Mucosa of rectum (tissue), 2 donors: ENCODE data around the gene GET3.

Source experiments
- H3K27ac ChIP-seq, 2 donors: one replicate each; pipeline ENCODE4 v1.7.0; 2013; ENCODE audit warnings: inconsistent platforms in 2 of 2, low read depth in 2 of 2, low read length in 2 of 2
- H3K27me3 ChIP-seq, 2 donors: one replicate each; pipeline ENCODE4 v1.7.0; 2013; ENCODE audit warnings: low read length in 2 of 2; ENCODE audit not compliant: control insufficient read depth in 2 of 2, insufficient read depth in 2 of 2
- H3K36me3 ChIP-seq, 2 donors: one replicate each; pipeline ENCODE4 v1.7.0; 2013; ENCODE audit warnings: low read length in 2 of 2; ENCODE audit not compliant: control insufficient read depth in 2 of 2, insufficient read depth in 2 of 2
- H3K4me1 ChIP-seq, 2 donors: one replicate each; pipeline ENCODE4 v1.7.0; 2013; ENCODE audit warnings: low read length in 2 of 2, mild to moderate bottlenecking in 1 of 2; ENCODE audit not compliant: control insufficient read depth in 2 of 2, insufficient read depth in 2 of 2
- H3K4me3 ChIP-seq, 2 donors: one replicate each; pipeline ENCODE4 v1.7.0; 2013; ENCODE audit warnings: low read length in 2 of 2
- H3K9ac ChIP-seq, 2 donors: one replicate each; pipeline ENCODE4 v1.7.0; 2013; ENCODE audit warnings: low read length in 2 of 2, low read depth in 1 of 2, mild to moderate bottlenecking in 1 of 2
- H3K9me3 ChIP-seq, 2 donors: one replicate each; pipeline ENCODE4 v1.7.0; 2013; ENCODE audit warnings: low read length in 2 of 2; ENCODE audit not compliant: control insufficient read depth in 2 of 2
- donor health status: healthy.
- donor health status: Normal muscosa, but diverticular disease.

The GET3 gene

DNA sequence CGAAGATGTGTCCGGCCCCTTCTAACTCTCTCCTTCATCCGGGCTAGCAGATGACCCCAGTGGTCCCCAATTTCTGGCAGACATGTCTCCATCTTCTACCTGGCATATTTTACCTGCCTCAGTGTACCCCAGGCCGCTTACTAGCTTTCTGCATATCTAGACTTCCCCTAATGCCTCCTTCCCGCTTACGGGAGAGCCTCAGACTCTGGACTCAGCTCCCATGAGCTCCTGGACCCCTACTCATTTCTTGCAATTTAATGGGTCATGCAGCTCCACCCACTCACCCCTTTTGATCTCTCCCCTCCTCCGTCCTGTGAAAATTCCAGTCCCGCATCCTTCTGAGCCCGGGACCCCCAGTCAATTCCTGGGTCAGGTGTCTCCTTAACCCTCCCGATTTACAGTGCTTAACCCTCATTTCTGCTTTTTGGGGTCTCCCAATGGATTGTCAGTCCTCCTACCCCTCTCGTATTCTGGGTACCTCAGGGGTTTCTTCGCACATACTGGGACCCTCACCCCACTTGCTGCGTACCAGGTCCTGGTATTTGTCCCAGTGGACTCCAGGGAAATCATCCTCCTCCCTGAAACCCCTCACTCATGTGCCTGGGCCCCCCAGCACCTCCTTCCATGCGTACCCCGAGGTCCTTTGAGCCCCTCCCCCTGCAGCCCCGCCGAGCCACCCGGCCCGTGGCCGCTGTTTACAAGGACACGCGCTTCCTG lies 53.5 kb downstream of the GET3 start:
- peak overlapping the region; percentile 100 for H3K27ac ChIP-seq
- H3K9me3 ChIP-seq: no peaks in the 10 kb centered on the region
- no peaks in the 10 kb centered on the region for H3K27me3 ChIP-seq
- peaks cover 0 to 2% of the 10 kb centered on the region in 2 donors for H3K36me3 ChIP-seq
- H3K4me1 ChIP-seq: peaks cover 57 to 58% of the 10 kb centered on the region in 2 donors
- H3K9ac ChIP-seq: peak overlapping the region; percentile 97 to 100
- H3K4me3 ChIP-seq: peak overlapping the region; percentile 93 to 96

DNA sequence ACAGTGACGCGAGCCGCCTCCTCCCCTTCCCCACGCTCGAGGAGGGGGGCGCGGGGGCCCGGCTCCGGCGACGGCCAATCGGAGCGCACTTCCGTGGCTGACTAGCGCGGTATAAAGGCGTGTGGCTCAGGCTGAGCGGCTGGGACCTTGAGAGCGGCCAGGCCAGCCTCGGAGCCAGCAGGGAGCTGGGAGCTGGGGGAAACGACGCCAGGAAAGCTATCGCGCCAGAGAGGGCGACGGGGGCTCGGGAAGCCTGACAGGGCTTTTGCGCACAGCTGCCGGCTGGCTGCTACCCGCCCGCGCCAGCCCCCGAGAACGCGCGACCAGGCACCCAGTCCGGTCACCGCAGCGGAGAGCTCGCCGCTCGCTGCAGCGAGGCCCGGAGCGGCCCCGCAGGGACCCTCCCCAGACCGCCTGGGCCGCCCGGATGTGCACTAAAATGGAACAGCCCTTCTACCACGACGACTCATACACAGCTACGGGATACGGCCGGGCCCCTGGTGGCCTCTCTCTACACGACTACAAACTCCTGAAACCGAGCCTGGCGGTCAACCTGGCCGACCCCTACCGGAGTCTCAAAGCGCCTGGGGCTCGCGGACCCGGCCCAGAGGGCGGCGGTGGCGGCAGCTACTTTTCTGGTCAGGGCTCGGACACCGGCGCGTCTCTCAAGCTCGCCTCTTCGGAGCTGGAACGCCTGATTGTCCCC lies 54.2 kb downstream of the GET3 start, which contains the start of gene JUNB:
JUNB (plus strand) TSS at position 142 of the 706 bp plus-strand sequence; CDS start at position 428, 286 bp downstream.
- Histone ChIP-seq H3K4me1 (peaks cover 57 to 58% of the 10 kb centered on the region in 2 donors), H3K9ac (peak within 1 kb of the TSS; percentile 97 to 100), H3K36me3 (peaks cover 0 to 2% of the 10 kb centered on the region in 2 donors), H3K27me3 (no peaks in the 10 kb centered on the region), H3K9me3 (no peaks in the 10 kb centered on the region), H3K27ac (peak within 1 kb of the TSS; percentile 100), H3K4me3 (peak within 1 kb of the TSS; percentile 93 to 96)

DNA sequence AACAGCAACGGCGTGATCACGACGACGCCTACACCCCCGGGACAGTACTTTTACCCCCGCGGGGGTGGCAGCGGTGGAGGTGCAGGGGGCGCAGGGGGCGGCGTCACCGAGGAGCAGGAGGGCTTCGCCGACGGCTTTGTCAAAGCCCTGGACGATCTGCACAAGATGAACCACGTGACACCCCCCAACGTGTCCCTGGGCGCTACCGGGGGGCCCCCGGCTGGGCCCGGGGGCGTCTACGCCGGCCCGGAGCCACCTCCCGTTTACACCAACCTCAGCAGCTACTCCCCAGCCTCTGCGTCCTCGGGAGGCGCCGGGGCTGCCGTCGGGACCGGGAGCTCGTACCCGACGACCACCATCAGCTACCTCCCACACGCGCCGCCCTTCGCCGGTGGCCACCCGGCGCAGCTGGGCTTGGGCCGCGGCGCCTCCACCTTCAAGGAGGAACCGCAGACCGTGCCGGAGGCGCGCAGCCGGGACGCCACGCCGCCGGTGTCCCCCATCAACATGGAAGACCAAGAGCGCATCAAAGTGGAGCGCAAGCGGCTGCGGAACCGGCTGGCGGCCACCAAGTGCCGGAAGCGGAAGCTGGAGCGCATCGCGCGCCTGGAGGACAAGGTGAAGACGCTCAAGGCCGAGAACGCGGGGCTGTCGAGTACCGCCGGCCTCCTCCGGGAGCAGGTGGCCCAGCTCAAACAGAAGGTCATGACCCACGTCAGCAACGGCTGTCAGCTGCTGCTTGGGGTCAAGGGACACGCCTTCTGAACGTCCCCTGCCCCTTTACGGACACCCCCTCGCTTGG lies 55.0 kb downstream of the GET3 start:
- Histone ChIP-seq H3K9me3 (no peaks in the 10 kb centered on the region), H3K9ac (peak overlapping the region; percentile 97 to 99), H3K36me3 (peaks cover 2 to 4% of the 10 kb centered on the region in 2 donors), H3K4me1 (peaks cover 52 to 53% of the 10 kb centered on the region in 2 donors), H3K27me3 (no peaks in the 10 kb centered on the region), H3K27ac (peak overlapping the region; percentile 100), H3K4me3 (peak overlapping the region; percentile 93 to 96)

DNA sequence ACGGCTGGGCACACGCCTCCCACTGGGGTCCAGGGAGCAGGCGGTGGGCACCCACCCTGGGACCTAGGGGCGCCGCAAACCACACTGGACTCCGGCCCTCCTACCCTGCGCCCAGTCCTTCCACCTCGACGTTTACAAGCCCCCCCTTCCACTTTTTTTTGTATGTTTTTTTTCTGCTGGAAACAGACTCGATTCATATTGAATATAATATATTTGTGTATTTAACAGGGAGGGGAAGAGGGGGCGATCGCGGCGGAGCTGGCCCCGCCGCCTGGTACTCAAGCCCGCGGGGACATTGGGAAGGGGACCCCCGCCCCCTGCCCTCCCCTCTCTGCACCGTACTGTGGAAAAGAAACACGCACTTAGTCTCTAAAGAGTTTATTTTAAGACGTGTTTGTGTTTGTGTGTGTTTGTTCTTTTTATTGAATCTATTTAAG lies 55.6 kb downstream of the GET3 start:
- peaks cover 48 to 49% of the 10 kb centered on the region in 2 donors for H3K4me1 ChIP-seq
- H3K4me3 ChIP-seq: peak overlapping the region; percentile 93 to 96
- H3K36me3 ChIP-seq: peaks cover 2 to 4% of the 10 kb centered on the region in 2 donors
- H3K9me3 ChIP-seq: no peaks in the 10 kb centered on the region
- H3K9ac ChIP-seq: peak overlapping the region; percentile 97 to 99
- H3K27ac ChIP-seq: peak overlapping the region; percentile 100
- H3K27me3 ChIP-seq: no peaks in the 10 kb centered on the region

DNA sequence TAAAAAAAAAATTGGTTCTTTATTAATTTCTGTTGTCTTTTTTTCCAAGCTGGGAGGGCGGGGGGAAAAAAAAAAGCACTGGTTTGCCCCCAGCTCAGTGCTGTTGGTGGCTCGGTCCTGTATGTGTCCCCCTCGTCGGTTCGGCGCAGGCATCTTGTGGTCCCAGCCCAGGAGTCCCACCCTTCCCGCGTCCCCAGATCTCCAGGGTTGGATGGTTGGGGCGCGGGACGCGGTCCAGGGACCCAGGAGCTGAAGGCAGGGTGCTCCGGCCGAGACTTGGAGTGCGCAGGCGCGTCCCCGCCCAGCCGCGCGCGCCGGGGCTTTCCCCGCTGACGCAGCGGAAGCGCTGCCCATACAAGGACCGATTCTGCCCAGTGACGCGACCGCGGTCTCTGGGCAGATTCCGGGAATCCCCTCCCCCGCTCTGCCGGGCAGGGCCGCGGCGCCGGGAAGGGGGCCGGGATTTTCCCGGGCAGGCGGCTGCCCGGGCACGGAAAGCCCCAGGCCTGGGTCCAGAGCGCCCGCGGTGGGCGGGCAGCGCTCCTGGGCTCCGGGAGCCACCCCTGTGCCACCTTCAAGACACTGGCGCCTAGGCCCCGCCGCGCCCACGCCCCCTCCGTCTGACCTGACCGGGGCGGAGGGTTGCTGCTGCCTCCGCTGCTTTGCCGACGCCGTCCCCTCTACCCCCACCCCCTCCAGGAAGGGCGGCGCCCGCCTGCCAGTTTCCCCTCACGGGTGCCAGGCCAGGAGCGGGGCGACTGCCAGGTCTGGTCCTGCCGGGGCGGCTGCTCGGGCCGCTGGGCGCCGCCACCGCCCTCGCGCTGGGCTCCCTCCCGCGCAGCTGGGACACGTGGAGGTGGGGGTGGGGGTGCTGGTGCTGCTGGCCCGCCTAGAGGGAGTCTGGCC lies 56.2 kb downstream of the GET3 start:
- peaks cover 41 to 42% of the 10 kb centered on the region in 2 donors for H3K4me1 ChIP-seq
- H3K4me3 ChIP-seq: peak overlapping the region; percentile 93 to 96
- H3K9me3 ChIP-seq: no peaks in the 10 kb centered on the region
- H3K9ac ChIP-seq: peak overlapping the region; percentile 97 to 99
- peaks cover 2 to 4% of the 10 kb centered on the region in 2 donors for H3K36me3 ChIP-seq
- H3K27ac ChIP-seq: peak overlapping the region; percentile 100
- no peaks in the 10 kb centered on the region for H3K27me3 ChIP-seq

DNA sequence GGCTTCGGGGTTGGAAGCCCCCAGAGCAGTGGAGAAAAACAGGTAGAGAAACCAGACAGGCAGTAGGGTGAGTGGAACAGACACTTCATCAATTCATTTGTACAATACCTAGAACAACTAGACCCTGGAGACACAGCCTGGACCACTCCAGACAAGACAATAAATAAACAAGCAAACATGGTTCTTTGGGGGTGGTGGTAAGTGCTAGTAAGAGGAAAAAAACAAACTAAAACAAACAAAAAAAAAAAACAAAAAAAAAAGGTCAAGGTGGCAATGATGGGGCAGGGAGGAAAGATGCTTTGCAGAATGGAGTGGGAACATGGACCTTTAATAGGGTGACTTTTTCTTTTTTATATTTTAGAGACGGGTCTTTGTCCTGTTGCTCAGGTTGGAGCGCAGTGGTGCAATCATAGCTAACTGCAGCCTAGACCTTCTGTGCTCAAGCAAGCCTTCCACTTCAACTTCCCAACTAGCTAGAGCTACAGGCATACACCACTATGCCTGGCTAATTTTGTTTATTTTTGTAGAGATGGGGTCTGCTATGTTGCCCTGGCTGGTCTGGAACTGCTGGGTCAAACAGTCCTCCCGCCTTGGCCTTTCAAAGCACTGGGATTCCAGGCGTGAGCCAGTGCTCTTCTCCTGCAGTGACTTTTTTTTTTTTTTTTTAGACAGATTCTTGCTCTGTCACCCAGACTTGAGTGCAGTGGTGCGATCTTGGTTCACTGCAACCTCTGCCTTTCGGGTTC lies 57.1 kb downstream of the GET3 start:
- H3K9me3 ChIP-seq: no peaks in the 10 kb centered on the region
- peaks cover 3 to 4% of the 10 kb centered on the region in 2 donors for H3K36me3 ChIP-seq
- H3K4me3 ChIP-seq: peak overlapping the region; percentile 93 to 96
- peak overlapping the region; percentile 97 to 99 for H3K9ac ChIP-seq
- H3K27me3 ChIP-seq: no peaks in the 10 kb centered on the region
- H3K27ac ChIP-seq: peak overlapping the region; percentile 100
- H3K4me1 ChIP-seq: peaks cover 33 to 34% of the 10 kb centered on the region in 2 donors

DNA sequence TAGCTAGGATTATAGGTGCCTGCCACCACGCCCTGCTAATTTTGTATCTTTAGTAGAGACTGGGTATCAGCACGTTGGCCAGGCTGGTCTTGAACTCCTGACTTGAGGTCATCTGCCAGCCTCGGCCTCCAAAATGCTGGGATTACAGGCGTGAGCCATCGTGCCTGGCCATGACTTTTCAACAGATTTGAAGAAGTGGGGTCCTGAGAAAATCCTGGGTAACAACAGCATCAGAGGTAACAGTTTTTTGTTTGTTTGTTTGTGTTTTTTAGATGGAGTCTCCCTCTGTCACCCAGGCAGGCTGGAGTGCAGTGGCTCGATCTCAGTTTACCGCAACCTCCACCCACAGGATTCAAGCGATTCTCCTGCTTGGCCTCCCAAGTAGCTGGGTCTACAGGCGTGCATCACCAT lies 57.7 kb downstream of the GET3 start:
- Histone ChIP-seq H3K4me1 (peaks cover 32 to 33% of the 10 kb centered on the region in 2 donors), H3K27me3 (no peaks in the 10 kb centered on the region), H3K4me3 (no peak overlapping the region), H3K27ac (no peak overlapping the region), H3K36me3 (peaks cover 4 to 9% of the 10 kb centered on the region in 2 donors), H3K9me3 (no peaks in the 10 kb centered on the region), H3K9ac (no peak overlapping the region)

DNA sequence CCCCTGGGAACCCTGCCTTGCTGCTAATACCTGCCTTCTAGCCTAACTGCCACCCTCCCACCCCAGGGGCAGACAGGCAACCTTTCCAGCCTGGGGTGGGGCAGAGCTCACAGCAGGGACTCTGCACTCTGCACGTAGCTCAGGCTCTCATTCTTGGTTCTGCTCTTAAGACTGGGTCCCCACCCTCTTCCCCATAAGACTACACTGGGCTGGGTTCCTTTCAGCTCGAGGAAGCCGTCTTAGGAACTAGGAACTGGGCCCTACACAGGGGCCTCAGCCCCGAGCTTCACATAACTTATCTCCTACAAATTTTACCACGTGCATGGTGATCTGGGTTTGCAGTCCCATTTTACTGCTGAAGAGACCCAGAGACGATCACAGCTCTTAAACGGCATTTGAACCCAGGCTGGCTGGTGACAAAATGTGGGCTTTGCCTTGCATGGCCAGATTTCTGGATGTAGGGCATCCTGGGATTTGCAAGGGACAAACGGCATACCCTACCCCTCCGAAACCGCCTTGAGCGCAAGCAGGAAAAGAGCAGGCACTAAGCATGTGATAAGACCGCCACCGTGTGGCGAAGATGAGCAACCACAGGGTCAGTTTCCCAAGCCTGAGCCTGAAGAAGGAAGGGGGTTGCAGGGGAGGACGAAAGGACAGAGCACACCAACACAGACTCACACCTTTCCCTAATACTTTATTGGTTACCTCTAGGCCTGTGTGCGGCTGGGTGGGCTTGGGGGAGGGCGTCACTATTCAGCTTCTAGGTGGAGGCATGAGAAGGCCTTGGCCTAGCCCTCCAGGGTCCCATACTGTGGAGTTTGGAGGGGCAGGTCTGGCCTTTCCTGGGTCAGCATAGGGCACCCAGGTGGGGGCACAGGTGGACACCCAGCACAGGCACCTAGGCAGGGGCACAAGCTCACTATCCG lies 59.1 kb downstream of the GET3 start:
- H3K9ac ChIP-seq: peak overlapping the region; percentile 62 to 78
- peaks cover 4 to 14% of the 10 kb centered on the region in 2 donors for H3K36me3 ChIP-seq
- no peaks in the 10 kb centered on the region for H3K9me3 ChIP-seq
- H3K27me3 ChIP-seq: no peaks in the 10 kb centered on the region
- peak overlapping the region; percentile 37 to 64 for H3K4me3 ChIP-seq
- H3K4me1 ChIP-seq: peaks cover 26 to 30% of the 10 kb centered on the region in 2 donors
- peak overlapping the region; percentile 85 to 86 for H3K27ac ChIP-seq
